GM12891 (cell line): ENCODE measurements around the gene BTBD1.

Experiments used
- POLR2A ChIP-seq: IDR thresholded peaks from 2 replicates; pipeline ENCODE4 v1.6.1; 2011; ENCODE audit warnings: low read depth, low read length, control low read depth
- POLR2AphosphoS5 ChIP-seq: IDR thresholded peaks from 2 replicates; pipeline ENCODE4 v1.6.1; 2011; ENCODE audit warnings: low read depth, low read length, control low read depth

GRCh38 chr15:83066034-83066733, 868 bp downstream of the BTBD1 start:
- TF ChIP-seq POLR2A, result no peak
- TF ChIP-seq POLR2AphosphoS5, result no peak
